ENCODE results near the gene SPACA5. TPM values are rescaled to one million over a fixed set of nuclear protein-coding genes. Genes with fewer than 3 reads are reported as not detected.
"Not testable (repeated sequence)": the region's sequence is repeated elsewhere in the genome, so short reads cannot be mapped to it uniquely, and the experiment has no call there.

Gene SPACA5
- not detected in 2 replicates for total RNA-seq
- not detected for polyA plus RNA-seq (2012)

DNA sequence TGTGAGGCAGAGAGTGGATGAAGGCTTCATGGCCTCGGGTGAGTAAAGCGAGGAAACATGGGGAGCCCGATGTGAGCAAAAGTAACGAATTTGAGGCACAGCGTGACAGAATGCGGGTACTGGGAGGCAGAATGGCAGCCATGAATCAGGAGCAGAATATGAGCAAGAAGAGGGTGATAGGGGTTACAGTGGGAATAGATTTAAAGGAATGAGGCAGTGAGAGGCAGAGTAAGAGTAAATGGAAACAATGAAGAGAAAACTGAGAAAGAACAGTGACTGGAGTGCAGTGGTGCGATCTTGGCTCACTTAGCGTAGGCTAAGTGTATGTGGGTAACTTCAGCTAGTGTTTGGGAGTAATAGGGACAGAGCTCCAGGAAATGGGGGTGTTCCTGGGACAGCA lies at the start of gene SPACA5:
Gene SPACA5, plus strand, starts transcription at position 301 of the 400 bp plus-strand sequence. CDS start 815 bp downstream, outside the sequence.
- not testable (repeated sequence) for DNase-seq (ENCODE audit: low read depth)

DNA sequence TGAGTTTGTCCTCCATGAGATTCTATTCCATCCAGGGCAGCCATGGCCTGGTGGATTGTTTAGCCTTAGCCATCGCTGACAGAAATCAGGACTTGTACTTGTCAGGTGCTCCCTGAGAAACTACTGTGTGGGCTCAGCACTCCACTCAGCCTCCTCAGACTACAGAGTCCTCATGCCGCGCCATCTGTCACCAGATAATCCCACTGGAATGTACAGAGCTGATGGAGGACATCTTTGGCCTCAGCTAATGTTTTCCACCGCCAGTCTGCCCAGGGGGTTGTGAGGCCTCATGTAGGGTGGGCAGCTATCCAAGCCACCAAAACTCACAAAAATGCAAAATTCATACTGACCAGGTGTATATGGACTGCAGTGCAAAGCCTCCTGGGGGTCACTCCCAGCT lies 48.6 kb upstream of the SPACA5 start:
- peak; percentile 3 for DNase-seq (ENCODE audit: low read depth)

DNA sequence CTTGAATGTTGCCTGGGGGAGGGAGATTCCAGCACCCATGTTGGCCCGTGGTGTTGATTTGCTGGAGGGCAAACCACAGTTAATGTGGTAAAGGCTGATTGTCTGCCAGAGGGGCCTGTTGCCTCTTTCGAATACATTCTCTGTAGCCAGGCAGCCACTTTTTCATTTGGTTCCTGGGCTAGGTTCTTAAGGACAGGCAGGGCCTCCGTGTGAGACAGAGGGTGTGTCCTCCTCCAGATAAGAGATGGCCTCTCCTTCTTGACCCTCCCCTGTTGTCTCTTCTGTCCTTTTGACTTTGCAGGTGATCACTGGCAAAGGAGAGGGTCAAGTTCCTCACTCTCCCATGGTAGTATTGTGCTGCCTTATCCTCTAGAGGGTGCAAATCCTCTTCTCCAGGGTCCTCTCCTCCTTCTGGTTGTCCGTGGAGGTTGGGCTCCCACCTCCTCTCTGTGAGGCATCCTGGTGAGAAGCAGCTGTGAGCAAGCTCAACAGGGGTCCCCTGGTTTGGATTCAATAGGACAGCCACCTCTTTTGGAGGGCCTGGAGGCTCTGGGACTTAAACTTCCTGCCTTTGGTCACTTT lies 47.9 kb upstream of the SPACA5 start:
- DNase-seq (ENCODE audit: low read depth), result no peak

DNA sequence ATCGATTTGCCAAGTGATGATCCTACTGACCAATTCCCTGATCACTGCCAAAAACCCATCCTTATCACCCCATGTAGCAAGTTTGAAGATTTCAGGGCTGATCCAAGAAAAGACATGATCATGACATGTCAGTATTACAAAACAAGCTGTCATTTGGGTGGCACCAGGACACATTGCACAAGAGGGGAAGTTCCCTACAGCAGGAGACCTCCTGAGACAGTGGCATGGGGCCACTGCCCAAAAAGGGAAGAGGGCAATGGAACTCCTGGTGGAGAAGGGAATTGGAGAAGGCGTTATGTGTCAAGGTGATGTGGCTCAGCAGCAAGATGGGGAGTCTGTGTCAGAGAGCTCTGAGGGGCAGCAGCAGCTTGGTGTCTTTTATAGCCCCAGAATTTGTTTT lies 46.4 kb upstream of the SPACA5 start:
- no peak for DNase-seq (ENCODE audit: low read depth)

DNA sequence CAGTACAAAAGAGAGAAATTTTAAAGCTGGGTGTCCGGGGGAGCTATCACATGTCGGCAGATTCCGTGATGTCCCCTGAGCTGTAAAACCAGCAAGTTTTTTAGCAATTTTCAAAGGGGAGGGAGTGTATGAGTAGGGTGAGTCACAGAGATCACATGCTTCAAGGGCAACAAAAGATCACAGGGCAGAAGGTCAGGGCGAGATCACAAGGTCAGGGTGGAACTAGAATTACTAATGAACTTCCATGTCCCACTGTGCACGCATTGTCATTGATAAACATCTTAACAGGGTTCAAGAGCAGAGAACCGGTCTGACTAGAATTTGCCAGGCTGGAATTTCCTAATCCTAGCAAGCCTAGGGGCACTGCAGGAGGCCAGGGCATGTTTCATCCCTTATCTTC lies 45.0 kb upstream of the SPACA5 start:
- not testable (repeated sequence) for DNase-seq (ENCODE audit: low read depth)

DNA sequence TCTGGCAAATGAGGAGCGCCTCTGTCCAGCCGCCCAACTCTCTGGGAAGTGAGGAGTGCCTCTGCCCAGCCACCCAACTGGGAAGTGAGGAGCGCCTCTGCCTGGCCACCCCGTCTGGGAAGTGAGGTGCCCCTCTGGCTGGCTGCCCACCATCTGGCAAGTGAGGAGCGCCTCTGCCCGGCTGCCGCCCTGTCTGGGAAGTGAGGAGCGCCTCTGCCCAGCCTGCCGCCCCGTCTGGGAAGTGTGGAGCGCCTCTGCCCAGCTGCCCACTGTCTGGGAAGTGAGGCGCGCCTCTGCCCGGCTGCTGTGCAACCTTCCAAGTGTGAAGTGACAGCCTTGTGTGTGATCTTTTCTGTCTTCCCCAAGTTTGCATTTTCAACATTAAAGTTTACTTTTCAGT lies 41.3 kb upstream of the SPACA5 start:
- DNase-seq (ENCODE audit: low read depth), result not testable (repeated sequence)

DNA sequence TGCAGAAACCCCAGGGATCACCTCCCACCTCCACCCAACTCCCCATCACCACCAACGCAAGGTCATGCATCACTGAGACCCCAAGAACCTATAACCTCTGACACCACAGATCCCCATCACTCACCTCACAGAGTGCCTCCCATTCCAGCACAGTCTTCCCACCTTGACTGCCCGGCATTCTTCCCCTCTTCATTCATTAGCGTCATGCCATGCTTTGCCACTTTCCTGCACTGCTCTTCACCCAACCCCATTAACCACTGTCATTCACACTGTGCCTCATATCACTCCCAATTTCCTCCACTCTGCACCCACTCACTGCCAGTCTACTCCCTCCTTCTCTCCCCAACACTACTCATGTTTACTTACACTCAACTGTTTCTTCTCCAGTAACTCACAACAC lies 33.6 kb upstream of the SPACA5 start:
- no peak for DNase-seq (ENCODE audit: low read depth)

DNA sequence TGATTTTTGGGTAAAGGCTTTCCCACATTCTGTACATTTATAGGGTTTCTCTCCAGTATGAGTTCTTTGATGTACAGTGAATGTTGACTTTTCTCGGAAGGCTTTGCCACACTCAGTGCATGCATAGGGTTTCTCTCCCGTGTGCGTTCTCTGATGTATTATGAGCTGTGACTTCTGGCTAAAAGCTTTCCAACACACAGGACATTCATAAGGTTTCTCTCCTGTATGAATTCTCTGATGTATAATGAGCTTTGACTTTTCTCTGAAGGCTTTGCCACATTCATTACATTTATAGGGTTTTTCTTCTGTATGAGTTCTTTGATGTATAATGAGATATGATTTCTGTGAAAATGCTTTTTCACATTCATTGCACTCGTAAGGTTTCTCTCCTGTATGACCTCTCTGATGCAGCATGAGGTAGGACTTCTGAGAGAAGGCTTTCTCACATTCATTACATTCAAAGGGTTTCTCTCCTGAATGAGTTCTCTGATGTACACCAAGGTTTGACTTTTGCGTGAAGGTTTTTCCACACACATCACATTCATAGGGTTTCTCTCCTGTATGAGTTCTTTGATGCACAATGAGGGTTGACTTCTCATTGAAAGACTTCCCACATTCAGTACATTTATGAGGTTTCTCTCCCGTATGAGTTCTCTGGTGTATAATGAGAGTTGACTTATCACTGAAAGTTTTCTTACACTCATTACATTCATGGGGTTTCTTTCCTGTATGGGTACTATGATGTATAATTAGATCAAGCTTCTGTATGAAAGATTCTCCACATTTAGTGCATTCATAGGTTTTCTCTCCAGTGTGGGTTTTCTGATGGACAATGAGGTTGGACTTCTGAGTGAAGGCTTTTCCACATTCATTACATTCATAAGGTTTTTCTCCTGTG lies 30.3 kb upstream of the SPACA5 start:
- DNase-seq (ENCODE audit: low read depth), result no peak

DNA sequence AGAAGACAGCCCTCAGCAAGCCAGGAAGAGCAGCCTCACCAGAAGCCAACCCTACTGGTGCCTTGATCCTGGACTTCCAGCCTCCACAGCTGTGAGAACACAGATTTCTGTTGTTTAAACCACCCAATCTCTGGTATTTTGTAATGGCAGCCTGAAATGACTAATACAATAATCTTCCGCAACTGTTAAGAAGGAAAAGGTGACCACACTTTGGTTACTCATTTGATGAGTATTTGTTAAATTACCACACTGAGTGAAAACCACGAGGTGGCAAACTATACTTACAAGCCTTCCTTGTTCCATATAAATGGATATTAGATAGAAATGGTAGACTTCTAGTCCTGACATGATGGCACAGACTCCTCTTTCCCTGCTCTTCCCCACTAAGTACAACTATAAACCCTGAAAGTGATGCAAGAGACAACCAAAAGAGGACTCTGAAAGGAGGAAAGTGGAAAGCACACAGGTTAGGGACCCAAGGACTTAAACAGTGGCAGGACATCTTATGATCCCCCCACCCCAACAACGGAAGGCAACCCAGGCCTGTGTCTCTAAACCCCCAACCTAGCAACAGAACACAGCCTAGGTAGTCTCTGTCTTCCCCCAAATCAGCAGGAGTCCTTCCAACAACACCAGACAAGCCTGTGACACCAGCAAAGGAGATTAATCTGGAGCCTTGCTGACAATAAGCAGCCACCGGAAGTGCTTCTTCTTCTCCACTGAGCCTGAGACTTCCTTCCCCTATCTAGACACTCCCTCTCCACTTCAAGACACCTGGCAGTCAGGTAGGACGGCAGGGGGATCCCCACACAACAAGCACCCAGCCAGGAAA lies 15.3 kb upstream of the SPACA5 start:
- peak; percentile 30 for DNase-seq (ENCODE audit: low read depth)

DNA sequence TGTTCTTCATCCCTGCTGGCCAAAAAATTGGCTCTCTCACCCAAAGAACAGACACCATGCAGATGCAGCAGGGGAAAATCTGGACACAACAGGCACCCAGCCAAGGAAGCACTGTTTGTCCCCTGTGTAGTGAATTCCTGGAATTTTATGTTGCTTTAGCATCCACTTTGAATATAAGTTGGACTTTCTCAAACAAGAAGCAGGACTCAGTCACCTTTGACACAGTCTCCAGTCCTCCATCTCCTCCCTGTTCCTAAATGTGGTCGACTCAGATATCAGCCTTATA lies 14.8 kb upstream of the SPACA5 start:
- DNase-seq (ENCODE audit: low read depth), result no peak

DNA sequence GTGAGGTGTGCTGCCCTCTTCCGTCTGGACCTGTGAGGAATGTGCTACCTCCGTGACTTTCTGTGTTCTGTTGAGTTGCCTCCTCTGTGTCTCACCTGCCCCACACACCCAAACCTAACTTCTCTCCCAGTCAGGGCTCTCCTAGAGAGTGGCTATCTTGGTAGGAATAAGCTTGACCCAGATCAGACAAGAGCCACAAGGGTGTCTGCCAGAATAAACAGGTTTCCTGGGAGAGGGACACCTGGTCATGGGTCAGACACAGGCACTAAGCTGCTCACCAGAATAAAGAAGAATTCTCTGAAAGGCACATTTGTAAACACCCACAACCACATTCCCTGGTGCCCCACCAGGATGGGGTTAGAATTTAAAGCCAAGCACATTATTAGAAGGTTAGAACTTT lies 14.1 kb upstream of the SPACA5 start:
- no peak for DNase-seq (ENCODE audit: low read depth)

DNA sequence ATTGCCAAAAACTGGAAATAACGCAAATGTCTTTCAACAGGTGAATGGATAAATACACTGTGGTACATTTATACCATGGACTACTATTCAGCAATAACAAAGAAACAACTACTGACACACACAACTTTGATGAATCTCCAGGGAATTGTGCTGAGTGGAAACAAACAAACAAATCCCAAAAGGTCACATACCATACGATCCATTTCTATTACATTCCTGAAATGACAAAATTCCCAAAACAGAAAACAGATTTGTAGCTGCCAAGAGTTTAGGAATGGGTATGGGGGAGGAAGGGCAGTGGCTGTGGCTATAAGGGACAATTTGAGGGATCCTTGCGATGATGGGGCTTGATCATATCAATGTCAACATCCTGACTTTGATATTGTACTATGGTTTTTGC lies 5.5 kb upstream of the SPACA5 start:
- no peak for DNase-seq (ENCODE audit: low read depth)

DNA sequence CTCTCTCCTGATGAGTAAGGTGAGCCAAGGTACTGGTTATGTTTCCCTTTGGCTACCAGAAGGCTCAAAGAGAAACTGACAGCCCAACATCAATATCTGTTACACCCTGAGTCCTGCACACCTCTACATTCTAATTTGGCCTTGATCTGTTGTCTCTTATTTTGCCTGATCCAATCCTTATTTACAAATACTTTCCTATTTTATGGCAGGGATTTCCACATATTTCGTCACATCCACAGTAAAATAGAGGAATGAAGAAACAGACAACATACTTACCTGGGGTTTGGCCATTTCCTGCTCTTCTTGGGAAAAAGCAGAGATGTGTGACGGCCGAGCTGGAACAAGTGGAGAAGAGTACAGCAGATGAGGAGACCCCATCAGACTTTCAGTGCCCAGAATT lies 4.5 kb upstream of the SPACA5 start:
- DNase-seq (ENCODE audit: low read depth), result no peak

DNA sequence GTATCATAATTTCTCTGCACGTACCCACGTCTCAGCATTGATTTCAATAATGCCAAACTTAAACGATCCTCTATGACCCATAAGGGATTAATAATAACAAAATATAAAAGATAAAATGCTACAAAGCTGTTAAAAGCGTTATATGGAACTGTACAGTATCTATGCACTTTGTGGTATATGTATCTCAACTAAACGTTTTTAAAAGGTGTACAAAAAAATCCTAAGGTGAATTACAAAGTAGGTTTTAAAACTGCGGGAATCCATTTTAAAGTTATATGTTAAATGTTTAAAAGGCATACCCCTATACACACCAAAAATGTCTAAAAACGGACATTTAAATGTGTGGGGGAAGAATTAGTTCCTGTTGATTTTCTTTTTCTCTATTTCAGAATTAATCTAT lies 3.9 kb upstream of the SPACA5 start:
- no peak for DNase-seq (ENCODE audit: low read depth)

DNA sequence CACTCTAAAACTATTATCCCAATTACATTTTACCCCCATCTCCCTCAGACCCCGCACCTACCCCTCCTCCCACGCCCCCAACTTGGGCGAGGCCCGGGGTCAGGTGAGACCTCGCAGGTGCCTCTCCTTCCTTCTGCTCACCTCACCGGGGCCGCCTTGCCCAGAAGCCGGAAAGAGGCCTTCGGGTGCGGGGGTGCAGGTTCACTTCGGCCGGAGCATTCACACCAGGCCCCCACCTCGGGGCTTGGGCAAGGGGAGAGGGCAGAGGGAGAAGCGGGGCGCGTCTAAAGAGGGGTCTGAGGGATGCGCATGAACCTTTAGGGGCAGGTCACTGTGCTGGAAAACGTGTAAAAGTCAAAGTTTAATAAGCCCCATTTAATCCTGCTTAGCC lies 3.4 kb upstream of the SPACA5 start:
- DNase-seq (ENCODE audit: low read depth), result no peak

DNA sequence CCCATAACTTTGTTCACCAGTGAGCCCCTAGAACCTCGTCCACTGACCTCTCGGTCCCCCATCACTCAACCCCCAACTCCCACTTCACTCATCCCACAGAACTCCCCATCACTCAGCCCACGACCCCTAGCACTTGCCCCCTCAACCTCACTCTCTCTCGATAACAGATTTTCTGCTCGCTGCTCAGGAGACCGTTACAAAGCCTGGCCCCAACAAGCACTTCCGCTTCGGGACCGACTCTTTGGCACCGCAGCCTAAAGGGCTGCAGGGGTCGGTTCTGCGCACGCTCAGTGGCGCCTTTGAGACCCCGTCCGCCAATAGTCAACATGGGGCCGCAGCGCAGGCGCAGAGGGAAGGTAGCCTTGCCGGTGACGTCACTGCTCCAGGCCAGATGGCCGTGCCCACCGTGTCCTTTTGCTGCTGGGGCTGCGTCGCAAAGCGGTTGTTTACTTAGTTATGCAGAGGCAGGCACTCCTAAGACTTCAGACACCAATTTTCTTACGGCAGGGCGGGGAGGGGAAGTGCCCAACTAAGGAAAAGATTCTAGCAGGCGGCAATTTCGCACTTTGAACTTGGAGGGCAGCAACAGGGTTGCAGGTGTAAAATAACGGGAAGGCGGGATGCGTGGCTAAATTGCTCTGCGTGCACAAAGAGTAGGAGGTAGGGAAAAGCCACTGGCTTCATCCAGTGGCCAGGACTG lies 2.9 kb upstream of the SPACA5 start, which contains the start of gene ZNF182:
Gene ZNF182, minus strand, starts transcription at position 232 of the 700 bp plus-strand sequence. CDS start 1,380 bp downstream, outside the sequence.
- peak; percentile 92 for DNase-seq (ENCODE audit: low read depth)

DNA sequence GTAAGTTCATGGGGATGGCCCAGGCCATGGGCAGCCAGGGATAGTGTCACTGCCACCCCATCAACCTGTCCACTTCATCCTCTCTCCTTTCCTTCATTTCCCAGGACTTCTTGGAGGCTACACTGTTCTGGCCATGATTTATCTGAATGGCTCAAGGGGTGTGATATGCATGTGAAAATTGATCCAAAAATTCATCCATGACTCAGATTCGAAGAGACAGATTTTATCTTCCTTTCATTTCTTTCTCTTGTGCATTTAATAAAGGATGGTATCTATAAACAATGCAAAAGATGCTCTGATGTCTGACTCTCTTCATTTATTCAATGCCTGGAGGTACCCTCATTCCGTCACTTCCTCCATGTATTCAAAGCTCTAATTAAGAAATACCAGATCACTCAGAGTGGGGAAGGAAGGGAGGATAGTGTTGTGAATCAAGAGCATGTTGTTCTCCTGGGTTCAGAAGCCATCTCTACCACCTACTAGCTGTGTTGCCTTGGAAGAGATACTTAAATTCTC lies 2.7 kb downstream of the SPACA5 start:
- not testable (repeated sequence) for DNase-seq (ENCODE audit: low read depth)

DNA sequence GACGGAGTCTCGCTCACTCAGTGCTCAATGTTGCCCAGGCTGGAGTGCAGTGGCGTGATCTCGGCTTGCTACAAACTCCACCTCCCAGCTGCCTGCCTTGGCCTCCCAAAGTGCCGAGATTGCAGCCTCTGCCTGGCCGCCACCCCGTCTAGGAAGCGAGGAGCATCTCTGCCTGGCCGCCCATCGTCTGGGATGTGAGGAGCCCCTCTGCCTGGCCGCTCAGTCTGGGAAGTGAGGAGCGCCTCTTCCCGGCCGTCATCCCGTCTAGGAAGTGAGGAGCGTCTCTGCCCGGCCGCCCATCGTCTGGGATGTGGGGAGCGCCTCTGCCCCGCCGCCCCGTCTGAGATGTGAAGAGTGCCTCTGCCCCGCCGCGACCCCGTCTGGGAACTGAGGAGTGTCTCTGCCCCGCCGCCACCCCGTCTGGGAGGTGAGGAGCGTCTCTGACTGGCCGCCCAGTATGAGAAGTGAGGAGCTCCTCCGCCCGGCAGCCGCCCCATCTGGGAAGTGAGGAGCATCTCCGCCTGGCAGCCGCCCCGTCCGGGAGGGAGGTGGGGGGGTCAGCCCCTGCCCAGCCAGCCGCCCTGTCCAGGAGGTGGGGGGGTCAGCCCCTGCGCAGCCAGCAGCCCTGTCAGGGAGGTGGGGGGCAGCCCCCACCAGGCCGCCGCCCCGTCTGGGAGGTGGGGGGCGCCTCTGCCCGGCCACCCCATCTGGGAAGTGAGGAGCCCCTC lies 10.0 kb downstream of the SPACA5 start:
- not testable (repeated sequence) for DNase-seq (ENCODE audit: low read depth)

DNA sequence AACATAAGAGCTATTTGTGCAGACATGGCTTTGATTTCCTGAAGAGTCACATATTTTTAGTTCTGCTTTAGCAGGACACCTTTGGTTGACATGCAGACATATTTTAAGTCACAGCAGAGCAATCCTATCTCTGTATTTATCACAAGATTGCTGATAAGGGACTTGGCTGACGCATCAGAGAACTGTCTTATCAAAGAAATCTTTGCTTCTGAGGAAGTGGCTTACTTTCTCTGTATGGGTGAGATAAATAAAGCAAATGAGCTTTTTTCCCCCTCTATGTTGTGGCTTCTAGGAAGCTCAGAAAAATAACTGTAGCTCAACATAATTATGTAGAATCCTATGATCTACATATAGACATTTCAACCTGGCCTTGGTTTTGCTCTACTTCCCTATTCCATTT lies 13.1 kb downstream of the SPACA5 start:
- DNase-seq (ENCODE audit: low read depth), result not testable (repeated sequence)

DNA sequence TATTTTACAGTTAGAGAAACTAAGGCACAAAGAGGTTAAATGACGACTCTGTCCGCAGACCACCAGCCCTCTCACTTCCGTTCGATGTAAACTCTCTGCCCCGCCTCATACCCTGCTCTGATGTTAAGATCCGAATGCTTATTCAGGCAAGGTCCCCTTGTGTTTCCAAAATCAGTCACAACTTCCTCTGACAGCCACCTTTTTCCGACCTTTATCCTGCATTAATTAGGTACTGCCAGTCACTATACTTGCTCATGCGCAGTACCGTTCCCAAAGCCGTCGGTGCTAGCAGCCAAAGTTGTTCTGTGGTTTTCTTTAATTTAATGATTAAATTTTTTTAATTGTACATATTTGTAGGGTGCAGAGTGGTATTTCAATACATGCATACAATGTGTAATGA lies 13.7 kb downstream of the SPACA5 start:
- DNase-seq (ENCODE audit: low read depth), result not testable (repeated sequence)
